Measurements from ENCODE around the gene AFF3.

- TF ChIP-seq POLR2A (IDR thresholded peaks at IDR 0.05), result no peak
- TF ChIP-seq CTCF (IDR thresholded peaks at IDR 0.05), result no peak
These were observed 604.4 kb downstream of the AFF3 start for GRCh38 chr2:99537910-99538485.
